Liver (tissue), 9 donors: Measurements from ENCODE around the gene FANCE. TPM values are rescaled to one million over a fixed set of nuclear protein-coding genes. Genes with fewer than 3 reads are reported as not detected.

ENCODE experiments used
- DNase-seq: peaks from one replicate; pipeline ENCODE4 v3.0.0-alpha.2; 2017; ENCODE audit warnings: low spot score
- H3K27ac ChIP-seq, 2 donors: one replicate each; pipeline ENCODE4 v1.7.0; 2013; ENCODE audit warnings: inconsistent platforms in 2 of 2, low read length in 2 of 2, control low read depth in 1 of 2, low read depth in 1 of 2, mild to moderate bottlenecking in 1 of 2
- H3K27me3 ChIP-seq, 4 donors: one replicate each; pipeline versions ENCODE4 v1.6.1 to v1.7.0; 2013; ENCODE audit warnings: low read length in 3 of 4, inconsistent platforms in 1 of 4, mild to moderate bottlenecking in 1 of 4, moderate library complexity in 1 of 4; ENCODE audit not compliant: control insufficient read depth in 4 of 4, insufficient read depth in 4 of 4
- H3K36me3 ChIP-seq, 4 donors: one replicate each; pipeline versions ENCODE4 v1.6.1 to v1.7.0; 2013; ENCODE audit warnings: low read length in 3 of 4, mild to moderate bottlenecking in 3 of 4, low read depth in 1 of 4, moderate library complexity in 1 of 4; ENCODE audit not compliant: control insufficient read depth in 4 of 4, insufficient read depth in 3 of 4
- H3K4me1 ChIP-seq, 4 donors: one replicate each; pipeline versions ENCODE4 v1.6.1 to v1.7.0; 2013; ENCODE audit warnings: low read length in 3 of 4, mild to moderate bottlenecking in 3 of 4, moderate library complexity in 1 of 4; ENCODE audit not compliant: control insufficient read depth in 4 of 4, insufficient read depth in 4 of 4
- H3K4me3 ChIP-seq, 3 donors: one replicate each; pipeline versions ENCODE4 v1.6.1 to v1.7.0; 2013; ENCODE audit warnings: low read length in 3 of 3, control low read depth in 1 of 3, low read depth in 1 of 3, mild to moderate bottlenecking in 1 of 3
- H3K9ac ChIP-seq, 2 donors: one replicate each; pipeline ENCODE4 v1.7.0; 2013; ENCODE audit warnings: low read length in 2 of 2, mild to moderate bottlenecking in 2 of 2, moderate library complexity in 2 of 2, control low read depth in 1 of 2, low read depth in 1 of 2
- H3K9me3 ChIP-seq, 4 donors: one replicate each; pipeline versions ENCODE4 v1.6.1 to v1.7.0; 2013; ENCODE audit warnings: low read length in 3 of 4; ENCODE audit not compliant: control insufficient read depth in 4 of 4
- EGR1 ChIP-seq, 2 donors: IDR thresholded peaks; 2 replicates each; pipeline ENCODE4 v1.6.1; 2016 to 2018; ENCODE audit warnings: antibody characterized with exemption in 2 of 2, low read depth in 2 of 2
- FOXA1 ChIP-seq: IDR thresholded peaks from 2 replicates; pipeline ENCODE4 v1.6.1; 2016; ENCODE audit warnings: antibody characterized with exemption
- FOXA2 ChIP-seq: IDR thresholded peaks from 2 replicates; pipeline ENCODE4 v1.6.1; 2016; ENCODE audit warnings: antibody characterized with exemption
- GABPA ChIP-seq, 2 donors: IDR thresholded peaks in 1 of 2; conservative IDR thresholded peaks in 1 of 2; 2 replicates each; pipeline ENCODE4 v1.6.1; 2016; ENCODE audit warnings: antibody characterized with exemption in 2 of 2, mild to moderate bottlenecking in 1 of 2, moderate library complexity in 1 of 2
- HNF4A ChIP-seq, 2 donors: conservative IDR thresholded peaks; 2 replicates each; pipeline ENCODE4 v1.6.1; 2016; ENCODE audit warnings: antibody characterized with exemption in 2 of 2, mild to moderate bottlenecking in 2 of 2
- HNF4G ChIP-seq: IDR thresholded peaks from 2 replicates; pipeline ENCODE4 v1.6.1; 2016; ENCODE audit warnings: antibody characterized with exemption
- JUND ChIP-seq, 2 donors: IDR thresholded peaks; 2 replicates each; pipeline ENCODE4 v1.6.1; 2016; ENCODE audit warnings: antibody characterized with exemption in 2 of 2
- NR2F2 ChIP-seq: IDR thresholded peaks from 2 replicates; pipeline ENCODE4 v1.6.1; 2016; ENCODE audit warnings: antibody characterized with exemption
- RAD21 ChIP-seq, 2 donors: IDR thresholded peaks; 2 replicates each; pipeline ENCODE4 v1.6.1; 2016; ENCODE audit warnings: antibody characterized with exemption in 2 of 2, mild to moderate bottlenecking in 2 of 2
- RXRA ChIP-seq, 2 donors: IDR thresholded peaks; 2 replicates each; pipeline ENCODE4 v1.6.1; 2017 to 2018; ENCODE audit warnings: antibody characterized with exemption in 2 of 2, mild to moderate bottlenecking in 1 of 2
- SP1 ChIP-seq: IDR thresholded peaks from 2 replicates; pipeline ENCODE4 v1.6.1; 2018; ENCODE audit warnings: antibody characterized with exemption, mild to moderate bottlenecking
- TAF1 ChIP-seq: conservative IDR thresholded peaks from 2 replicates; pipeline ENCODE4 v1.6.1; 2016; ENCODE audit warnings: antibody characterized with exemption, mild to moderate bottlenecking
- YY1 ChIP-seq: IDR thresholded peaks from 2 replicates; pipeline ENCODE4 v1.6.1; 2016; ENCODE audit warnings: antibody characterized with exemption, mild to moderate bottlenecking
- WGBS: extraction: QIAGEN DNeasy Blood & Tissue Kit; methylation state at CpG from one replicate; pipeline ENCODE4 v1.1.7; 2013; 5-methylcytosine and 5-hydroxymethylcytosine counted together
- polyA plus RNA-seq, 2 donors: library from polyadenylated mRNA; stranded (reverse) in 1 of 2; unstranded in 1 of 2; fragments of 200-250 nt in 1 of 2; fragments of >200 nt in 1 of 2; fragmentation: Nextera tagmentation in 1 of 2; extraction: Ambion mirVana in 1 of 2; gene quantifications; one replicate each; pipeline versions ENCODE4 v1.2.1 to v1.2.3, GENCODE V29; 2013 to 2015
- total RNA-seq, 2 donors: library from RNA; depleted of rRNA; stranded (reverse); fragments of >200 nt; gene quantifications; one replicate each; pipeline ENCODE4 v1.2.3, GENCODE V29; 2014
- TF ChIP-seq, protein P1 (sequence below): IDR thresholded peaks from 2 replicates; pipeline ENCODE4 v1.6.1; 2016; ENCODE audit warnings: antibody characterized with exemption, mild to moderate bottlenecking
- TF ChIP-seq, protein P2 (sequence below): IDR thresholded peaks from 2 replicates; pipeline ENCODE4 v1.6.1; 2016; ENCODE audit warnings: antibody characterized with exemption
- TF ChIP-seq, protein P3 (sequence below): fragments of 150-350 bp; IDR thresholded peaks from 2 replicates; pipeline ENCODE4 v1.5.1; 2017; ENCODE audit warnings: improper control_type of control experiment, low read depth, low read length; ENCODE audit not compliant: missing input control
- TF ChIP-seq, protein P4 (sequence below): IDR thresholded peaks from 2 replicates; pipeline ENCODE4 v1.6.1; 2016; ENCODE audit warnings: antibody characterized with exemption
- TF ChIP-seq, protein P5 (sequence below): IDR thresholded peaks from 2 replicates; pipeline ENCODE4 v1.6.1; 2016; ENCODE audit warnings: antibody characterized with exemption
- donor health status: healthy.
- donor health status: healthy.
- donor health status: healthy.
- donor health status: healthy.
- donor health status: healthy.

Gene FANCE
- total and polyA plus RNA-seq, 4 donors = 0.11 to 4.2 (median 0.79) TPM

DNA sequence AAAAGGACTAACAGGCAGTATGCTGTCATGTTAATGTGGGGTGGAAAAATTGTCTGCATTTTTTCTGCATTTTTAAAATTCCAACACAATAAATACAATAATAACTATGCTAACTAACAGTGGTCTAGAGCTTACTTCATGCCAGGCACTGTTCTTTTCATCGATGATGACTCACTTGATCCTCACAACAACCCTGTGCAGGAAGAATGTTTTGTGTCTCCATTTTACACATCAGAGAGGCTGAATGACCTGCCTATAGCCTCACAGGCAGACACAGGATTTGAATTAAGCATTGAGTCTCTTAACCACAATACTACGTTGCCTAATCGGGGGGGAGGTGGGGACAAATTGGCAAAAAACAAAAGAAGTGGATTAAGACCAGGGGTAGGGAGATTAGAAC, 26.9 kb upstream of the FANCE start:
- Histone ChIP-seq H3K9ac (no peak overlapping the region), H3K4me3 (no peak overlapping the region)
- no peak for TF ChIP-seq FOXA1
- TF ChIP-seq, protein P1, sequence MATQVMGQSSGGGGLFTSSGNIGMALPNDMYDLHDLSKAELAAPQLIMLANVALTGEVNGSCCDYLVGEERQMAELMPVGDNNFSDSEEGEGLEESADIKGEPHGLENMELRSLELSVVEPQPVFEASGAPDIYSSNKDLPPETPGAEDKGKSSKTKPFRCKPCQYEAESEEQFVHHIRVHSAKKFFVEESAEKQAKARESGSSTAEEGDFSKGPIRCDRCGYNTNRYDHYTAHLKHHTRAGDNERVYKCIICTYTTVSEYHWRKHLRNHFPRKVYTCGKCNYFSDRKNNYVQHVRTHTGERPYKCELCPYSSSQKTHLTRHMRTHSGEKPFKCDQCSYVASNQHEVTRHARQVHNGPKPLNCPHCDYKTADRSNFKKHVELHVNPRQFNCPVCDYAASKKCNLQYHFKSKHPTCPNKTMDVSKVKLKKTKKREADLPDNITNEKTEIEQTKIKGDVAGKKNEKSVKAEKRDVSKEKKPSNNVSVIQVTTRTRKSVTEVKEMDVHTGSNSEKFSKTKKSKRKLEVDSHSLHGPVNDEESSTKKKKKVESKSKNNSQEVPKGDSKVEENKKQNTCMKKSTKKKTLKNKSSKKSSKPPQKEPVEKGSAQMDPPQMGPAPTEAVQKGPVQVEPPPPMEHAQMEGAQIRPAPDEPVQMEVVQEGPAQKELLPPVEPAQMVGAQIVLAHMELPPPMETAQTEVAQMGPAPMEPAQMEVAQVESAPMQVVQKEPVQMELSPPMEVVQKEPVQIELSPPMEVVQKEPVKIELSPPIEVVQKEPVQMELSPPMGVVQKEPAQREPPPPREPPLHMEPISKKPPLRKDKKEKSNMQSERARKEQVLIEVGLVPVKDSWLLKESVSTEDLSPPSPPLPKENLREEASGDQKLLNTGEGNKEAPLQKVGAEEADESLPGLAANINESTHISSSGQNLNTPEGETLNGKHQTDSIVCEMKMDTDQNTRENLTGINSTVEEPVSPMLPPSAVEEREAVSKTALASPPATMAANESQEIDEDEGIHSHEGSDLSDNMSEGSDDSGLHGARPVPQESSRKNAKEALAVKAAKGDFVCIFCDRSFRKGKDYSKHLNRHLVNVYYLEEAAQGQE = no peak
- no peak for TF ChIP-seq GABPA (IDR thresholded peaks at IDR 0.05 in 1 of 2, conservative IDR thresholded peaks at IDR 0.05 in 1 of 2)
- TF ChIP-seq, protein P2, sequence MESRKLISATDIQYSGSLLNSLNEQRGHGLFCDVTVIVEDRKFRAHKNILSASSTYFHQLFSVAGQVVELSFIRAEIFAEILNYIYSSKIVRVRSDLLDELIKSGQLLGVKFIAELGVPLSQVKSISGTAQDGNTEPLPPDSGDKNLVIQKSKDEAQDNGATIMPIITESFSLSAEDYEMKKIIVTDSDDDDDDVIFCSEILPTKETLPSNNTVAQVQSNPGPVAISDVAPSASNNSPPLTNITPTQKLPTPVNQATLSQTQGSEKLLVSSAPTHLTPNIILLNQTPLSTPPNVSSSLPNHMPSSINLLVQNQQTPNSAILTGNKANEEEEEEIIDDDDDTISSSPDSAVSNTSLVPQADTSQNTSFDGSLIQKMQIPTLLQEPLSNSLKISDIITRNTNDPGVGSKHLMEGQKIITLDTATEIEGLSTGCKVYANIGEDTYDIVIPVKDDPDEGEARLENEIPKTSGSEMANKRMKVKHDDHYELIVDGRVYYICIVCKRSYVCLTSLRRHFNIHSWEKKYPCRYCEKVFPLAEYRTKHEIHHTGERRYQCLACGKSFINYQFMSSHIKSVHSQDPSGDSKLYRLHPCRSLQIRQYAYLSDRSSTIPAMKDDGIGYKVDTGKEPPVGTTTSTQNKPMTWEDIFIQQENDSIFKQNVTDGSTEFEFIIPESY = no peak
- no peak for TF ChIP-seq TAF1
- TF ChIP-seq NR2F2 = no peak
- no peak for TF ChIP-seq YY1
- TF ChIP-seq, protein P3, sequence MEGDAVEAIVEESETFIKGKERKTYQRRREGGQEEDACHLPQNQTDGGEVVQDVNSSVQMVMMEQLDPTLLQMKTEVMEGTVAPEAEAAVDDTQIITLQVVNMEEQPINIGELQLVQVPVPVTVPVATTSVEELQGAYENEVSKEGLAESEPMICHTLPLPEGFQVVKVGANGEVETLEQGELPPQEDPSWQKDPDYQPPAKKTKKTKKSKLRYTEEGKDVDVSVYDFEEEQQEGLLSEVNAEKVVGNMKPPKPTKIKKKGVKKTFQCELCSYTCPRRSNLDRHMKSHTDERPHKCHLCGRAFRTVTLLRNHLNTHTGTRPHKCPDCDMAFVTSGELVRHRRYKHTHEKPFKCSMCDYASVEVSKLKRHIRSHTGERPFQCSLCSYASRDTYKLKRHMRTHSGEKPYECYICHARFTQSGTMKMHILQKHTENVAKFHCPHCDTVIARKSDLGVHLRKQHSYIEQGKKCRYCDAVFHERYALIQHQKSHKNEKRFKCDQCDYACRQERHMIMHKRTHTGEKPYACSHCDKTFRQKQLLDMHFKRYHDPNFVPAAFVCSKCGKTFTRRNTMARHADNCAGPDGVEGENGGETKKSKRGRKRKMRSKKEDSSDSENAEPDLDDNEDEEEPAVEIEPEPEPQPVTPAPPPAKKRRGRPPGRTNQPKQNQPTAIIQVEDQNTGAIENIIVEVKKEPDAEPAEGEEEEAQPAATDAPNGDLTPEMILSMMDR = no peak
- no peak for TF ChIP-seq FOXA2
- TF ChIP-seq RAD21 (IDR thresholded peaks at IDR 0.05) = no peak
- TF ChIP-seq EGR1 (IDR thresholded peaks at IDR 0.05; ENCODE audit: low read depth in 2 of 2) = no peak
- no peak for TF ChIP-seq HNF4A (conservative IDR thresholded peaks at IDR 0.05)
- TF ChIP-seq, protein P4, sequence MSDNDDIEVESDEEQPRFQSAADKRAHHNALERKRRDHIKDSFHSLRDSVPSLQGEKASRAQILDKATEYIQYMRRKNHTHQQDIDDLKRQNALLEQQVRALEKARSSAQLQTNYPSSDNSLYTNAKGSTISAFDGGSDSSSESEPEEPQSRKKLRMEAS = no peak
- TF ChIP-seq RXRA (IDR thresholded peaks at IDR 0.05) = no peak
- no peak for TF ChIP-seq HNF4G
- TF ChIP-seq, protein P5, sequence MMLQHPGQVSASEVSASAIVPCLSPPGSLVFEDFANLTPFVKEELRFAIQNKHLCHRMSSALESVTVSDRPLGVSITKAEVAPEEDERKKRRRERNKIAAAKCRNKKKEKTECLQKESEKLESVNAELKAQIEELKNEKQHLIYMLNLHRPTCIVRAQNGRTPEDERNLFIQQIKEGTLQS = no peak
- no peak for TF ChIP-seq JUND (IDR thresholded peaks at IDR 0.05)
- no peak for TF ChIP-seq SP1

More for the DNA sequence above, 26.9 kb upstream of the FANCE start:
- H3K27ac ChIP-seq = no peak overlapping the region
- WGBS = 88% methylated on average over 3 of the region's 3 CpGs
- H3K9me3 ChIP-seq = peaks cover 0 to 2% (median 0%) of the 10 kb centered on the region in 4 donors
- H3K36me3 ChIP-seq = peaks cover 6 to 19% (median 13%) of the 10 kb centered on the region in 4 donors
- H3K27me3 ChIP-seq = no peaks in the 10 kb centered on the region
- DNase-seq = no peak
- H3K4me1 ChIP-seq = peaks cover 5 to 16% (median 10%) of the 10 kb centered on the region in 4 donors
